GM10248 (cell line): ENCODE results near the gene MYO1F.
"Not testable (repeated sequence)": the region's sequence is repeated elsewhere in the genome, so short reads cannot be mapped to it uniquely, and the experiment has no call there.

ENCODE experiments used
- CTCF ChIA-PET: fragments of 300-600 bp; sonication (Branson Sonifier 250); formaldehyde crosslinking; extraction: SDS; loops from one replicate; lab custom pipeline; 2021; ENCODE audit warnings: antibody characterized with exemption; lab: Yijun Ruan, JAX
- POLR2A ChIA-PET: fragments of 350-650 bp; sonication (Branson Sonifier 250); formaldehyde crosslinking; extraction: SDS; loops from one replicate; lab custom pipeline; 2020; ENCODE audit warnings: antibody characterized with exemption; lab: Yijun Ruan, JAX
- DNase-seq: peaks from one replicate; pipeline ENCODE4 v3.0.0; 2012; ENCODE audit errors: extremely low spot score
- CTCF ChIP-seq: IDR thresholded peaks from 2 replicates; pipeline ENCODE4 v1.5.1; 2012; ENCODE audit warnings: mild to moderate bottlenecking, low read depth; ENCODE audit errors: extremely low read depth, missing control alignments, control extremely low read depth

The MYO1F gene

GRCh38 chr19:8515317-8515716 lies 61.9 kb downstream of the MYO1F start:
- TF ChIP-seq CTCF = no peak
- ChIA-PET CTCF (interaction anchor here (1.1 to 2.5 kb wide), 4 partner anchors 30 to 213 kb away, joined by 3 to 23 read pairs (median 4); no protein-coding TSS in a partner anchor), POLR2A (no interaction called here)
- no peak for DNase-seq

GRCh38 chr19:8514505-8515009 lies 62.7 kb downstream of the MYO1F start:
- DNase-seq = not testable (repeated sequence)
- CTCF ChIA-PET = interaction anchor here (0.8 to 2.5 kb wide), 10 partner anchors 9 to 212 kb away, joined by 3 to 23 read pairs (median 6); partner anchors contain the start of gene MARCHF2
- POLR2A ChIA-PET = interaction anchor here (0.5 to 1.7 kb wide), 7 partner anchors 9 to 193 kb away, joined by 3 to 7 read pairs (median 4); partner anchors contain the start of genes HNRNPM, NDUFA7 and RPS28

- ChIA-PET POLR2A (interaction anchor here (0.5 to 1.7 kb wide), 11 partner anchors 9 to 193 kb away, joined by 3 to 9 read pairs (median 4); partner anchors contain the start of genes HNRNPM, NDUFA7, RAB11B and RPS28), CTCF (interaction anchor here (0.7 to 2.5 kb wide), 12 partner anchors 9 to 211 kb away, joined by 3 to 23 read pairs (median 4); partner anchors contain the start of gene MARCHF2)
- TF ChIP-seq CTCF = no peak
- peak; percentile 99 for DNase-seq
Observed at GRCh38 chr19:8513687-8514504, 63.3 kb downstream of the MYO1F start, which contains the start of gene ZNF414. ZNF414 (minus strand) TSS chr19:8514167; CDS start chr19:8514046, 121 bp downstream.

GRCh38 chr19:8513036-8513686 lies 64.1 kb downstream of the MYO1F start:
- ChIA-PET CTCF (interaction anchor here (0.7 to 2.5 kb wide), 8 partner anchors 11 to 159 kb away, joined by 3 to 23 read pairs (median 6); partner anchors contain the start of gene MARCHF2), POLR2A (interaction anchor here (0.5 to 1.7 kb wide), 9 partner anchors 11 to 517 kb away, joined by 3 to 9 read pairs (median 4); partner anchors contain the start of genes HNRNPM, NDUFA7, RAB11B and RPS28)
- DNase-seq = no peak
- TF ChIP-seq CTCF = no peak

GRCh38 chr19:8512115-8512967 lies 64.9 kb downstream of the MYO1F start:
- ChIA-PET CTCF (interaction anchor here (1.5 to 2.5 kb wide), 3 partner anchors 17 to 68 kb away, joined by 3 to 23 read pairs (median 7); no protein-coding TSS in a partner anchor), POLR2A (interaction anchor here (0.5 to 1.7 kb wide), 3 partner anchors 16 to 60 kb away, joined by 3 to 9 read pairs (median 4); no protein-coding TSS in a partner anchor)
- DNase-seq = no peak
- TF ChIP-seq CTCF = no peak

GRCh38 chr19:8511573-8512101 lies 65.6 kb downstream of the MYO1F start:
- DNase-seq = no peak
- ChIA-PET CTCF (no interaction called here), POLR2A (no interaction called here)
- no peak for TF ChIP-seq CTCF
